Testis (tissue), 2 donors: Measurements from ENCODE around the gene SOX21.

ENCODE experiments used
- CTCF ChIP-seq, 3 experiments: fragments of 450-650 bp in 2 of 3; fragments of 200-600 bp in 1 of 3; sonication (generic) in 1 of 3; IDR thresholded peaks; one replicate each; pipeline ENCODE4 v1.5.1; 2016 to 2019; ENCODE audit warnings: antibody characterized with exemption in 3 of 3, mild to moderate bottlenecking in 2 of 3, moderate library complexity in 1 of 3
- POLR2A ChIP-seq: fragments of 450-650 bp; IDR thresholded peaks from one replicate; pipeline ENCODE4 v1.6.1; 2017; ENCODE audit warnings: antibody characterized with exemption, mild to moderate bottlenecking, moderate library complexity

DNA sequence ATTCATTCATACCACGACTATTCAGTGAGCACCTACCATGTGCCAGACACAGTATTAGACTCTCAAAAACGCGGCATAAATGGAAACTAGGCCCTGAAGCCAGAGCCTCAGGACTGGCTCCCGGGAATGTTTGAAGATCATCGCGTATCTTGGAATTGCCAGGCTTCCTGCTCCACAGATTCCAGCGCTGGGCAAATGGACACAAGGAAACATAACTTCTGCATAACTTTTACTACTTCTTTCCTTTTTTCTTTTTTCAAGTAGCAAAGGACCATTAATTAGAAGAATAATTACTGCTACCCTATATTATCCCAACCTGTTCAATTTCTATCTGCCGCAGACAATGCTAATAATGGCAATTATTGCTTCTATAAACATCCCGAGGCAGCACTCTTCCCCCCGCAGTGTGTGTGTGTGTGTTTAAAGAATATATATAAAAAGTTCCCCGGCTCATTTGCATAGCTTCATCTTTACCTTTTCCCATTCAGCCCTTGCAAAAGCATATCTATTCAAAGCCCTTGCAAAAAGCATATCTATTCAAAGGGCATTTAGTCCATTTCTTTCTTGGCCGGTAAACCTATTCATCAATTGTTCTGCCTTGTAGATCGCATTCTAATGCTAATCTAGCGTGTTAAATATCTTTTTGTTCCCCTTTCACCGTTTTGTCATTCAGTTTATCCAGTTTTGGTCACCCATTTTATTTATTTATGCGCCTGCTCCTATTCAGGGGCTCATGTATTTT, 6.1 kb downstream of the SOX21 start:
- TF ChIP-seq CTCF (IDR thresholded peaks at IDR 0.05) (no peak), POLR2A (no peak)
